Breast epithelium (tissue), 3 donors: ENCODE measurements around the gene KLHL42.

Experiments
- CTCF ChIP-seq, 3 donors: fragments of 450-650 bp; IDR thresholded peaks; one replicate each; pipeline ENCODE4 v1.5.1; 2016 to 2017; ENCODE audit warnings: antibody characterized with exemption in 3 of 3, mild to moderate bottlenecking in 3 of 3, moderate library complexity in 3 of 3
- POLR2A ChIP-seq: fragments of 450-650 bp; IDR thresholded peaks from one replicate; pipeline ENCODE4 v1.6.1; 2016; ENCODE audit warnings: antibody characterized with exemption, mild to moderate bottlenecking, moderate library complexity
- POLR2AphosphoS5 ChIP-seq, 3 donors: sonication (generic); formaldehyde crosslinking; IDR thresholded peaks; one replicate each; pipeline ENCODE4 v1.6.1; 2017; ENCODE audit warnings: antibody characterized with exemption in 3 of 3

GRCh38 chr12:27820564-27820963 lies 40.5 kb downstream of the KLHL42 start:
- TF ChIP-seq CTCF (IDR thresholded peaks at IDR 0.05) (no peak), POLR2AphosphoS5 (IDR thresholded peaks at IDR 0.05) (no peak), POLR2A (no peak)
